ENCODE data around the gene SOD1.

GRCh38 chr21:31675318-31675717, 15.8 kb downstream of the SOD1 start:
- TF ChIP-seq FOXM1 (IDR thresholded peaks at IDR 0.05; ENCODE audit: borderline replicate concordance) (no peak), BHLHE40 (IDR thresholded peaks at IDR 0.05; ENCODE audit: borderline replicate concordance) (no peak), ARNT (IDR thresholded peaks at IDR 0.05) (no peak), TARDBP (IDR thresholded peaks at IDR 0.05) (no peak), FOXK2 (IDR thresholded peaks at IDR 0.05) (no peak), HDGF (IDR thresholded peaks at IDR 0.05; ENCODE audit: borderline replicate concordance) (no peak), NFRKB (IDR thresholded peaks at IDR 0.05) (no peak)

All from HEK293T (cell line).